ENCODE measurements around the gene RABGGTB.
A peak's percentile ranks its signal among the peaks of the same experiment; 100 is the strongest.
"Not testable (repeated sequence)": the region's sequence is repeated elsewhere in the genome, so short reads cannot be mapped to it uniquely, and the experiment has no call there.

Gene RABGGTB

DNA sequence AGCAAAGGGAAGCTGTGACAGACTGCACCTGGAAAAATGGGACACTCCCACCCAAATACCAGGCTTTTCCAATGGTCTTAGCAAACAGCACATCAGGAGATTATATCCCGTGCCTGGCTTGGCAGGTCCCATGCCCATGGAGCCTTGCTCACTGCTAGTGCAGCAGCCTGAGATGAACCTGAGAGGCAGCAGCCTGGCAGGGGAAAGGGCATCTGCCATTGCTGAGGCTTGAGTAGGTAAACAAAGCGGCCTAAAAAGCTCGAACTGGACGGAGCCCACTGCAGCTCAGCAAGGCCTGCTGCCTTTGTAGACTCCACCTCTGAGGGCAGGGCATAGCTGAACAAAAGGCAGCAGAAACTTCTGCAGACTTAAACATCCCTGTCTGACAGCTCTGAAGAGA is 8.2 kb upstream of the RABGGTB start:
- H3K9me3 ChIP-seq (ENCODE audit: control insufficient read depth, low read length); H3K27ac ChIP-seq (ENCODE audit: insufficient read depth, low read depth, low read length, poor library complexity, severe bottlenecking); H3K27me3 ChIP-seq (ENCODE audit: control insufficient read depth, insufficient read depth, low read length, poor library complexity, severe bottlenecking); H3K4me3 ChIP-seq (ENCODE audit: insufficient read depth, low read depth, low read length); H3K4me1 ChIP-seq (ENCODE audit: control insufficient read depth, insufficient read depth, low read length); H3K36me3 ChIP-seq (ENCODE audit: control insufficient read depth, insufficient read depth, low read length): not testable (repeated sequence)
- 92 to 94% methylated on average over 4 of the region's 4 CpGs for WGBS, 2 experiments

GRCh38 chr1:75778694-75779093 is 7.4 kb upstream of the RABGGTB start:
- not testable (repeated sequence) for H3K36me3 ChIP-seq (ENCODE audit: control insufficient read depth, insufficient read depth, low read length); H3K9me3 ChIP-seq (ENCODE audit: control insufficient read depth, low read length); H3K27ac ChIP-seq (ENCODE audit: insufficient read depth, low read depth, low read length, poor library complexity, severe bottlenecking); H3K4me1 ChIP-seq (ENCODE audit: control insufficient read depth, insufficient read depth, low read length); H3K4me3 ChIP-seq (ENCODE audit: insufficient read depth, low read depth, low read length); H3K27me3 ChIP-seq (ENCODE audit: control insufficient read depth, insufficient read depth, low read length, poor library complexity, severe bottlenecking)
- WGBS, 2 experiments = 92 to 93% methylated on average over 5 of the region's 5 CpGs

GRCh38 chr1:75780183-75780582 is 5.9 kb upstream of the RABGGTB start:
- not testable (repeated sequence) for H3K27me3 ChIP-seq (ENCODE audit: control insufficient read depth, insufficient read depth, low read length, poor library complexity, severe bottlenecking); H3K4me1 ChIP-seq (ENCODE audit: control insufficient read depth, insufficient read depth, low read length); H3K4me3 ChIP-seq (ENCODE audit: insufficient read depth, low read depth, low read length); H3K36me3 ChIP-seq (ENCODE audit: control insufficient read depth, insufficient read depth, low read length); H3K9me3 ChIP-seq (ENCODE audit: control insufficient read depth, low read length); H3K27ac ChIP-seq (ENCODE audit: insufficient read depth, low read depth, low read length, poor library complexity, severe bottlenecking)
- WGBS, 2 experiments = 88 to 96% methylated on average over 4 of the region's 4 CpGs

DNA sequence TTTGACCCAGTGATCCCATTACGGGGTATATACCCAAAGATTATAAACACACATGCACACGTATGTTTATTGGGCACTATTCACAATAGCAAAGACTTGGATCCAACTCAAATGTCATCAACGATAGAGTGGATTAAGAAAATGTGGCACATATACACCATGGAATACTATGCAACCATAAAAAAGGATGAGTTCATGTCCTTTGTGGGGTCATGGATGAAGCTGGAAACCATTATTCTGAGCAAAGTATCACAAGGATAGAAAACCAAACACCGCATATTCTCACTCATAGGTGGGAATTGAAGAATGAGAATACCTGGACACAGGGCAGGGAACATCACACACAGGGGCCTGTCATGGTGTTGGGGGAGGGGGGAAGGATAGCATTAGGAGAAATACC is 2.1 kb upstream of the RABGGTB start:
- not testable (repeated sequence) for H3K27ac ChIP-seq (ENCODE audit: insufficient read depth, low read depth, low read length, poor library complexity, severe bottlenecking)

GRCh38 chr1:75785320-75785982 is 605 bp upstream of the RABGGTB start:
- H3K9me3 ChIP-seq (ENCODE audit: control insufficient read depth, low read length) = no peaks in the 10 kb centered on the region
- 25 to 30% methylated on average over 7 to 9 of the region's 9 CpGs for WGBS, 2 experiments
- H3K36me3 ChIP-seq (ENCODE audit: control insufficient read depth, insufficient read depth, low read length) = peaks cover 2% of the 10 kb centered on the region
- peak overlapping the region; percentile 81 for H3K4me3 ChIP-seq (ENCODE audit: insufficient read depth, low read depth, low read length)
- peaks cover 3% of the 10 kb centered on the region for H3K4me1 ChIP-seq (ENCODE audit: control insufficient read depth, insufficient read depth, low read length)
- no peak overlapping the region for H3K27ac ChIP-seq (ENCODE audit: insufficient read depth, low read depth, low read length, poor library complexity, severe bottlenecking)
- no peaks in the 10 kb centered on the region for H3K27me3 ChIP-seq (ENCODE audit: control insufficient read depth, insufficient read depth, low read length, poor library complexity, severe bottlenecking)

More for the DNA sequence above, 2.1 kb upstream of the RABGGTB start:
- WGBS, 2 experiments = 94 to 98% methylated on average over 4 of the region's 4 CpGs
- not testable (repeated sequence) for H3K4me1 ChIP-seq (ENCODE audit: control insufficient read depth, insufficient read depth, low read length); H3K9me3 ChIP-seq (ENCODE audit: control insufficient read depth, low read length); H3K27me3 ChIP-seq (ENCODE audit: control insufficient read depth, insufficient read depth, low read length, poor library complexity, severe bottlenecking); H3K36me3 ChIP-seq (ENCODE audit: control insufficient read depth, insufficient read depth, low read length); H3K4me3 ChIP-seq (ENCODE audit: insufficient read depth, low read depth, low read length)

GRCh38 chr1:75786901-75787493 is 941 bp downstream of the RABGGTB start:
- Histone ChIP-seq H3K4me3 (ENCODE audit: insufficient read depth, low read depth, low read length) (peak overlapping the region; percentile 81), H3K36me3 (ENCODE audit: control insufficient read depth, insufficient read depth, low read length) (peaks cover 11% of the 10 kb centered on the region), H3K27me3 (ENCODE audit: control insufficient read depth, insufficient read depth, low read length, poor library complexity, severe bottlenecking) (no peaks in the 10 kb centered on the region), H3K9me3 (ENCODE audit: control insufficient read depth, low read length) (no peaks in the 10 kb centered on the region), H3K4me1 (ENCODE audit: control insufficient read depth, insufficient read depth, low read length) (peaks cover 3% of the 10 kb centered on the region), H3K27ac (ENCODE audit: insufficient read depth, low read depth, low read length, poor library complexity, severe bottlenecking) (no peak overlapping the region)
- 4 to 5% methylated on average over 10 of the region's 10 CpGs for WGBS, 2 experiments

GRCh38 chr1:75787524-75787923 is 1.5 kb downstream of the RABGGTB start:
- Histone ChIP-seq H3K4me3 (ENCODE audit: insufficient read depth, low read depth, low read length) (peak overlapping the region; percentile 81), H3K9me3 (ENCODE audit: control insufficient read depth, low read length) (no peaks in the 10 kb centered on the region), H3K27me3 (ENCODE audit: control insufficient read depth, insufficient read depth, low read length, poor library complexity, severe bottlenecking) (no peaks in the 10 kb centered on the region), H3K4me1 (ENCODE audit: control insufficient read depth, insufficient read depth, low read length) (peaks cover 3% of the 10 kb centered on the region), H3K36me3 (ENCODE audit: control insufficient read depth, insufficient read depth, low read length) (peaks cover 16% of the 10 kb centered on the region), H3K27ac (ENCODE audit: insufficient read depth, low read depth, low read length, poor library complexity, severe bottlenecking) (no peak overlapping the region)
- 20 to 23% methylated on average over 4 of the region's 4 CpGs for WGBS, 2 experiments

GRCh38 chr1:75789988-75790387 is 3.9 kb downstream of the RABGGTB start:
- H3K9me3 ChIP-seq (ENCODE audit: control insufficient read depth, low read length) = no peaks in the 10 kb centered on the region
- H3K36me3 ChIP-seq (ENCODE audit: control insufficient read depth, insufficient read depth, low read length) = peaks cover 33% of the 10 kb centered on the region
- H3K4me1 ChIP-seq (ENCODE audit: control insufficient read depth, insufficient read depth, low read length) = peaks cover 3% of the 10 kb centered on the region
- H3K4me3 ChIP-seq (ENCODE audit: insufficient read depth, low read depth, low read length) = no peak overlapping the region
- no peaks in the 10 kb centered on the region for H3K27me3 ChIP-seq (ENCODE audit: control insufficient read depth, insufficient read depth, low read length, poor library complexity, severe bottlenecking)
- no peak overlapping the region for H3K27ac ChIP-seq (ENCODE audit: insufficient read depth, low read depth, low read length, poor library complexity, severe bottlenecking)

DNA sequence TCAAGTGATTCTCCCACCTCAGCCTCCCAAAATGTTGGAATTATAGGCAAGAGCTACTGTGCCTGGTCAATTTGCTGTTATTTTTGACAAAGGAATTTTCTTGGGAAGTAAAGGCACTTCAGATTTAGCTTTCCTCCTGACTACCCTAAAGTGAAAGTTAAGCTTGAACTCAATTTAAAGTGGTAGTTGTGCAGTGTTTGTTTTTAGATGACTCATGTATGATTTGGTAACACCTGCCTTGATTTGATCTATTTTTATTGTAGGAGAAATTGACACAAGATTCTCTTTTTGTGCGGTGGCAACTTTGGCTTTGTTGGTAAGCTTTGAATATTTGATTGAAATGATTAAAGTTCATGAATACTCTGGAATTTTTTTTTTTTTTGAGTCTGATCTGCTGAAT is 5.0 kb downstream of the RABGGTB start:
- no peaks in the 10 kb centered on the region for H3K27me3 ChIP-seq (ENCODE audit: control insufficient read depth, insufficient read depth, low read length, poor library complexity, severe bottlenecking)
- no peak overlapping the region for H3K4me3 ChIP-seq (ENCODE audit: insufficient read depth, low read depth, low read length)
- no peaks in the 10 kb centered on the region for H3K9me3 ChIP-seq (ENCODE audit: control insufficient read depth, low read length)
- no peak overlapping the region for H3K27ac ChIP-seq (ENCODE audit: insufficient read depth, low read depth, low read length, poor library complexity, severe bottlenecking)
- H3K4me1 ChIP-seq (ENCODE audit: control insufficient read depth, insufficient read depth, low read length) = peaks cover 3% of the 10 kb centered on the region
- WGBS, 2 experiments = 94 to 100% methylated on average over 1 of the region's 1 CpG
- H3K36me3 ChIP-seq (ENCODE audit: control insufficient read depth, insufficient read depth, low read length) = peaks cover 43% of the 10 kb centered on the region

DNA sequence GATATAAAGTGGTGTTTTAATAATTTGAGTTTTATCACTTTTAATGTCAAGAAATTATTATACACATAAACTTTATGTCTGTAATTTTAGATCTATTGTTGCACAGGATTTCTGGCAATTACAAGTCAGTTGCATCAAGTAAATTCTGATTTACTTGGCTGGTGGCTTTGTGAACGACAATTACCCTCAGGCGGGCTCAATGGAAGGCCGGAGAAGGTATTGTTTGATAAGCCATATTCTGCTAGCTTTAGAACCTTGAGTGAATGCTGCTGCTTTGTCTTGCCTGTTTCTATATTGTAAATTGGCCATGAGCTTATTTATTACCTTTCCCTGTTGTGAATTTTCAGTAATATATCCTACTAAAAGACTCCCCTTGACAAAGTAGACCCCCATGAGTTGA is 6.0 kb downstream of the RABGGTB start:
- Histone ChIP-seq H3K27me3 (ENCODE audit: control insufficient read depth, insufficient read depth, low read length, poor library complexity, severe bottlenecking) (no peaks in the 10 kb centered on the region), H3K4me1 (ENCODE audit: control insufficient read depth, insufficient read depth, low read length) (peaks cover 3% of the 10 kb centered on the region), H3K9me3 (ENCODE audit: control insufficient read depth, low read length) (no peaks in the 10 kb centered on the region), H3K27ac (ENCODE audit: insufficient read depth, low read depth, low read length, poor library complexity, severe bottlenecking) (no peak overlapping the region), H3K4me3 (ENCODE audit: insufficient read depth, low read depth, low read length) (no peak overlapping the region), H3K36me3 (ENCODE audit: control insufficient read depth, insufficient read depth, low read length) (peaks cover 45% of the 10 kb centered on the region)
- 93 to 96% methylated on average over 3 of the region's 3 CpGs for WGBS, 2 experiments
